CD4-positive, alpha-beta T cell treated with Interleukin-6 for 4 hours (primary cell): Measurements from ENCODE around the gene ANKS6.

Source experiments
- DNase-seq: peaks from one replicate; pipeline ENCODE4 v3.0.0-alpha.2; 2020; ENCODE audit warnings: mixed read lengths

The ANKS6 gene

GRCh38 chr9:98770717-98771116 is 25.6 kb downstream of the ANKS6 start:
- no peak for DNase-seq

GRCh38 chr9:98768344-98768743 is 28.0 kb downstream of the ANKS6 start:
- DNase-seq: no peak

DNA sequence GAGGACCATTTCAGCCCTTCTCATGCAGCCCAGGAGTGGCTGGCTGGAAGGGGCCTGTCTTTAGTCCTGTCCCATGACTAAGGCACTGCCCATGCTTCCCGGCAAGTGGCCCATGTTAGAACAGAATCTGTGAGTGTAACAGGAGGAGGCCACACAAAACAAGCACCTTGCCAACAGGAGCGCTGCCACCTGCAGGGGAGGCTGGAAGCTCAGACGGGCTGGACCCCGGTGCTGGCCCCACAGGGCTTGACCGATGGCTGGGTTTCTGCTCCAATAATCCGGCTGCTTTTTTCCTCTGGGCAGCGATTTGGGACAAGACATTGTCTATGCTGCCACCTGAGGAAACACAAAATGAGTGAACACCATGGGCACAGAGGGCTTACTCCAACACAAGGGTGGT is 28.4 kb downstream of the ANKS6 start:
- DNase-seq: no peak

GRCh38 chr9:98767196-98767595 is 29.2 kb downstream of the ANKS6 start:
- no peak for DNase-seq

DNA sequence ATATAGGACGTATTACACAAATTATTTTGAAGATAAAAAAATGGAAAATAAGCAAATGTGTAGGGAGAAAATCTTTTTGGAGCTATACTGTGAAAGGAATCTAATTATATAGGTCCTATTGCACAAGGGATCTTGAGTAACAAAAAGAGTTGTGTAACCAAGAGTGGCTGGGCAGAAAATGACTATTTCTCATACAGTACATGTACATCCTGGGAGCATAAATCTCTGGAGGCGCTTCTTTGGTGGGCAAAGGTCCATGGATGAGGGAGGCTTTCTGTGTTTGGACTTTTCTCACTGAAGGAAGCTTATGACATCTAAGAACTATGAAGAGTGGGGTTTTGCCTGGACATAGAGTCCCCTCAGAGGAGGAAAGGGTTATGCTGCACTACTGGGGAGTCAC is 29.8 kb downstream of the ANKS6 start:
- DNase-seq: no peak

DNA sequence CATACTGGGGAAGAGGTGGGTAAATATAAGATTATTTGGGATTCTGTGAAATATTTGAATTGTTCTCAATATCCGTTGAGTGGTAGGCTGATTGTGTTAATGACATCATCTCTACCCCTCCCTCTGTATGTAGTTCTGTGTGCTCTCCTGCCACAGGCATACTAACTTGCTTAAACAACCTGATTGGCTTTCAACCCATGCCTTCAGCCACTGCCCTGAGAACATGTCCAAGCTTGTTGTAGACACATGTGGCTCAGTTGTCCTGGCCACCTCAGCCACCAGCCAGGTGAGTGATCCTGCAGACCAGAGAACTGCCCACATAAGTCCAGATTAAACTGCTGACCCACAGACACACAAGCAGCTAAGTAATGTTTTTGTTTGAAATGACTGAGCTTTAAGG is 31.1 kb downstream of the ANKS6 start:
- no peak for DNase-seq

- DNase-seq: no peak
Measured at GRCh38 chr9:98763986-98764745, 32.2 kb downstream of the ANKS6 start.

DNA sequence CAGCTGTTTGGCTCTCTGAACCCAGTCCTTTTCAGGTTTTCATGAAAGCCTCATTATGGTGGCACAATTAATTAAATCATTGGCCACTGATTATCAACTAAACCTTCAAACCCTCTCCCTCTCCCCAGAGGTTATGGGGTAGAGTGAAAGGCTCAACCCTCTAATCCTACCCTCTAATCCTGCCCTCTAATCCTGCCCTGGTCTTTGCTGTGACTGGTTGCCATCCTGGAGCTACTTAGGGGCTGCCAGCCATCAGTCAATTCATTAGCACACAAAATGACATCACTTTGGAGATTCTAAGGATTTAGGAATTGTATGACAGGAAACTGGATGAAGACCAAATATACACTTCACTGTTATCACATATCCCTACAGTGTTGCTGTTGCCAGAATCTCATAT is 36.1 kb downstream of the ANKS6 start:
- DNase-seq: no peak

DNA sequence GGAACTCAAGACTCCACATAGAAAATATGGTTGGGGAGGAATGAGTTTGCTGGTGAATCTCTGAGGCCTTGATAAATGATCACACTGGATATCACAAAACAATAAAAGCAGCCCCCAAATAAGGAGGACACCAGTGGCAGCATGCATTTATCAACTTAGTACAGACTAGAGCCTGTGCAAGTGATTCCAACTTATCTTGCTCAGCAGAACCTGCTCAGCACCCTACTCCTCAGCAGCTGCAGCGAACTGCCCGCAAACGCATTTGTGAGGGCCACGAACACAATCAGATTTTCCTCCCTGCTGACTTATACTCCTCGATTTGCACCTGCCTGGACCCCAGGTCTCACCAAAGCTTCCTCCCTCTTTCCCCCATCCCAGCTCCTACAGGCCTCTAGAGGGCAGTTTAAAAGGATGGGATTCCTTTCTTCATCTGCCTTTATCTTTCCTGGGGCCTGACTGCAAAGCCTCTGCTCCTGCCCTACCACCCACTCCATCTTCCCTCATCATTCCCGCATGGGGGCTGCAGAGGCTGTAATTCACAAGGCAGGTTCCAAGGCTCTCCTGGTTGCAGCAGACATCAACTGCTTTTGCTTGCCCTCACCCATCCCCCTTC is 41.2 kb downstream of the ANKS6 start:
- no peak for DNase-seq

DNA sequence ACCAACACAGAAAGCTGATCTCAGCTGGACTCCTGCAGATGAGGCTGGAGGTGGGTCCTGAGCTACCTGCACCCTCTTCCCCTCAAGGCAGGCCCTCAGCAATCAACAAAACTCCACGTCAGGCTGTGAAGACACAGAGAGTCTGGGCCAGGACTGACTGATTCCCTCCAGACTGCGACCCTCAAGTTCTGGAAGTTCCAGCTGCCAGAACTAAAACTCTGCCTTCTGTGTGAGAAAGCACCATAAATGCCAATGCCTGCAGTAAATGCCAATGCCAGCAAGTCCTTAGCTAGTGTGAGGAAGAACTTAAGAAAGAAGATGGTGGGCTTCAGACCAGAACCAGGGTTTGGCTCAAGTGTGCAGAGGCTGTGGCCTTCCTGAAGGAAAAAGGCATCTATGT is 45.1 kb downstream of the ANKS6 start:
- no peak for DNase-seq

DNA sequence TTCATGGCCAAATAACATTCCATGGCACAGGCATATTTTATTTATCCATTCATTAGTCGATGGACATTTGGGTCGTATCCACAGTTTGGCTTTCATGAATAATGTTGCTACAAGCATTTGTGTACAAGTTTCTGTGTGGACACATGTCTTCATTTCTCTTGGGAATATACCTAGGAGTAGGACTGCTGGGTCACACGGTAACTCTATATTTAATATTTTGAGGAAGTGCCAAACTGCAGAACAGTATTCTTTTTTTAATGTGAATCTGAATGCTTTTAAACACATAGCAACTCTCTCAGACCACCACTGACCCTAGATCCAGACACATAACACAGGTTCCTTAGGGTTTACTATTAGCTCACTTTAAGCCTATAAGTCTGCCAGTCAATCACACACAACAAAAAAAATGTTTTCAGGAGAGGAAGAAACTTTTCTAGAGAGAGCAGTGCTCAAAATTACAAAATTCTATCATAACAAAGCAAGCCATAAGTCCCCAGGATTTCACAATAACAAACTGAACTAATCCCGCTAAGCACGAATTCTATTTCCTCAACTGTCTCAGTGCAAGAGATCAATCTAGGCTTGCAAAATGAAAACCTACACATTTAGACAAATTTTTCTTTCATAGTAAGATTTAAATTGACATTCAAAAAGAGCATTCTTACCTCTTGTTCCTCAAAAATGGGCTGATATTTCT is 45.8 kb downstream of the ANKS6 start:
- no peak for DNase-seq

DNA sequence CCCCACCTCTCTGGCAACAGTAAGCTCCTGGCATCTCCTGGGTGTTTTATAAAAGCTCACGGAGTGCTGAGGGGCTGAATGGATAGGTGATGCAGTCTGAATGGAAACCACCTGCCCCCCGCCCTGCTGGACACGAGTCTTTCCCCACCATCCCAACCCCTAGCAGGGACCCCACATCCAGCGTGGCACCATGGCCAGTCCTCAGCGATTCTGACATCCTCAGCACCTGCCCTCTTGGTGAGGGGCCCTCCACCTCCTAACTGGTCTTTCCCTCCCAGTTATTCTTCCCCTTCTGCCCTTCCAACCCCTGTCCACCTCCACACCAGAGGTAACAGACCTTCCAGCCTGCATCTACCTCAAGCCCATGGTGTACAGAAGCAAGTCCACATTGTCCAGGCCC is 48.9 kb downstream of the ANKS6 start:
- DNase-seq: no peak

DNA sequence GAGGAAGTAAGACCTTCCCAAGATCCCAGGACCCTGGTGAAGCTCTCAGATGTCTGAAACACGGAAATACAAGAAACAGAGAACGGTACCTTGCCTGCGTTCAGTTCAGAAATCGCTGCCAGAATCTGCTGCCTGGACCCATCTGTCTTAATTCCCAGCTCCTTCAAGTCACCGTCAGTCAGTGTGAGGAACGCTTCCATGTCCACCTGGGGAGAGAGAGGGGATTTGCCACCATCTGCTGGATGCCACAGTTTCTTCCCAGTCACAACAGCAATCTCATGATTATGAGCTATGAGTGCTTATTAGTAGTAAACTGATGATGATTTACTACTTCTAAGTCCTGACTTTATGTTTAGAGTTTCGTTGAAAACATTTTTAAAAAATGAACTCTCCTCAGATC is 50.9 kb downstream of the ANKS6 start:
- DNase-seq: no peak

GRCh38 chr9:98743818-98744611 is 52.3 kb downstream of the ANKS6 start:
- DNase-seq: no peak

DNA sequence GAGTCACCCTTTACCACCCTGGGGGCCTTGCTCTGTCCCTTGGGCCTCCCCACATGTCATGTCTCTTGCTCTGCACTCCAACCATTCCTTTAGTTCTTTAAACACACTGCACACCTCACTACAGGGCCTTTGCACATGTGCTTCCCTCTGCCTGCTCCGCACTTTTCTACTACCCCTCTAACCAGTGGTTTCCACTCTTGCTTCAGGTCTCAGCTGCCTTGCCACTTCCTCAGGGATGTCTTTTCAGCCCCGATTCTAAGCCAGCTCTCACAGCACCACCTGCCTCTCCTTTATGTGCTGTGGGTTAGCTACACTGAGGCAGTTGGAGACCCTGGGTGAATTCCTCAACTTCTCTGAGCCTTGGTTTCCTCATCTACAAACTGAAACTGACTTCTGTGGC is 53.0 kb downstream of the ANKS6 start:
- no peak for DNase-seq

DNA sequence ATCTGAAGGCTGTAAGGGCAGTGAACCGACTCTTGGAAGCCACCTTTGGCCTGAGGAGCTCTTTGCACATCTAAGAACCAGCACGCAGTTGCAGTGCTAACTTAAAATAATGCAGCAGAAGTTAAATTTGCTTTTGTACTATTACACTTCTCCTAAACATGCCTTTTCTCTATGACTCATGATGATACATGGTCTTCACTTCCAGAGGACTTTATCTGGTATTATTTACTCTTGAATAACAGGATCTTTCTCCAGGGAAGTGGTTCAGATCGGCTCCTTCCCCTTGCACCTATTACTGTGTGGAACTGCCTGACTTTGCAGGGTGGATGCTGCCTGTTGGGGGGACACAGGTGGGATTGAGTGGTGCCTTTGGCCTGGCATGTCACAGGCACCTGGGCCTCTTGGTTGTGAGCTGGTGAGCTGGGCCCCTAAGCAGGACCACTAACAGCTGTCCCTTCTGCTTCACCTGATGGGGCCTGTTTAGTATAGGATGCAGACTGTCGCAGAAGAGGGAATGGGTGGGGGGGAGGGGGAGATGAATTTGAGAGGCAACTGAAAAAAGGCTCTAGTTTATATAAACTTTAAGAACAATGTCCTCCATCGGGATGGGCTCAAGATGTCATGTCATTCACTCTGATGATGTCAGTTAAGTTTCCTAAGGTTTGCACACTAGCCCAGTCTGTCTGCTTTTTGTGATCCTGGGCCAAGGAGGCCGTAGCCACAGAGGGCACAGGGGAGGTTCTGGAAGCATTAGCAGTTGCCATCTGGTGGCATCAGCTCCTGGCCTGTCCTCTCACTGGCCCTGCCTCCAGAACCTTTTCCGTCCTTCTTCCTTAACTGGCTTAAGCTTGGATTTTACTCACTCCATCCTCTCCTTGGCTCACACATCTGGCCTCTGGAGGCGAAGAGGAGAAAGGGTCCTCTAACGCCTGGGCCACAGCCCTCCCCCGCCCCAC is 53.8 kb downstream of the ANKS6 start:
- no peak for DNase-seq

DNA sequence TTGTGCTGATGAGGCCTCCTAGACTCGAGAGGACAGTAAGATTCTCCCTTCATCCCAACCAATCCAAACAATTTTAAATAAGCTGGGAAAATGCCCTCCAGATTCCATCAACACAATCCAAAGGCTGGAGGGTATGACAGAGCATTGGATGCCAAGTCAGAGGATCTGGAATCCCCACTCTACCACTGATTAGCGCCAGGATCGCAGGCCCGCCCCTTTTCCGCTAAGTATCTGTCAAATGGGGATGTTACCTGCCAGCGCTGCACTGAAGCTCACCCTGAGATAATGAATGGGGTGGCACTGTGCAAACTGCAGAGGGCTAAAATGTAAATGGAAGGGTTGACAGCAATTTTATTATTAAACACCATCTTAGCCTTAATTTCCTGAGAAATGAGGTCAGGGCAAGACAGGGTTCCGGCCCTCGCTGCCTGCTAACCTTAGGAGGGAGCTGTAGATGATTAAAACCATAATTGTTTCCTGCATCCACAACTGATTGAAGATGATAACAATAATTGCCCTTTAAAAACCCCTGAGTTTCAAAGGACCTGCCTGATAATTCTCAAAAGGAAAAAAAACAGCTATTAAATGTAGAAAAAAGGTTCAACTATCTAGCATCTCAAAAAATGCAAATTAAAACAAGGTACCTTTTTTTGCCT is 56.0 kb downstream of the ANKS6 start:
- DNase-seq: no peak

GRCh38 chr9:98738741-98739140 is 57.6 kb downstream of the ANKS6 start:
- no peak for DNase-seq

- no peak for DNase-seq
Measured at GRCh38 chr9:98736226-98736625, 60.1 kb downstream of the ANKS6 start.

GRCh38 chr9:98732801-98733200 is 63.6 kb downstream of the ANKS6 start:
- no peak for DNase-seq

- DNase-seq: no peak
Measured at GRCh38 chr9:98732091-98732490, 64.3 kb downstream of the ANKS6 start.

DNA sequence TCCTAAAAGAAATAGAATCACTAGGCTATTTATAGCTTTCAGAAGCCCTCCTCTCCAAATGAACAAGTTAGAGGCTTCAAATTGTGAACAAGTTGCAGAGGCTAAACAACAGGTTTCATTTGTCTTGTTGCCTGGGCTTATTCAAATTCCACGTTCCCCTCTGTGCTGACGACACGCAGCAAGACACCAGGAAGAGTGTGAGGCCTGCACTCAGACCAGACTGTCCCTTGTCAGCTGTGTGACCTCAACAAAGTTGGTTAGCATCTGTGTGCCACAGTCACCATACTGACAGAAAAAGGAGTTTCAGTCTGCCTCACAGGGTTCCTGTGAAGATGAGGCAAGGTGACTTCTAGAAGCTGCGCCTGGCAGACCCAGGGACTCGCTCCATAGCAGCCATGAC is 65.5 kb downstream of the ANKS6 start:
- DNase-seq: no peak
